Ectodermal cell (in vitro differentiated cells): ENCODE data around the gene PCED1A.

Experiments
- H3K27ac ChIP-seq: 2 replicates; pipeline ENCODE4 v1.7.0; 2013; ENCODE audit warnings: mild to moderate bottlenecking, low read depth, low read length; ENCODE audit not compliant: insufficient read depth, poor library complexity, severe bottlenecking
- H3K27me3 ChIP-seq: 2 replicates; pipeline ENCODE4 v1.7.0; 2013; ENCODE audit warnings: mild to moderate bottlenecking, low read length; ENCODE audit not compliant: insufficient read depth, control insufficient read depth, poor library complexity, severe bottlenecking
- H3K36me3 ChIP-seq: one replicate; pipeline ENCODE4 v1.7.0; 2013; ENCODE audit warnings: low read length; ENCODE audit not compliant: control insufficient read depth, insufficient read depth
- H3K4me1 ChIP-seq: one replicate; pipeline ENCODE4 v1.7.0; 2013; ENCODE audit warnings: low read length; ENCODE audit not compliant: control insufficient read depth, insufficient read depth
- H3K4me3 ChIP-seq: 2 replicates; pipeline ENCODE4 v1.7.0; 2013; ENCODE audit warnings: low read depth, low read length, control low read depth; ENCODE audit not compliant: insufficient read depth
- H3K9me3 ChIP-seq: 2 replicates; pipeline ENCODE4 v1.7.0; 2013; ENCODE audit warnings: mild to moderate bottlenecking, low read length, moderate library complexity; ENCODE audit not compliant: control insufficient read depth
- WGBS, 2 experiments: methylation state at CpG; one replicate each; pipeline ENCODE4 v1.1.7; 2013; ENCODE audit warnings: missing lambda C conversion rate in 2 of 2; 5-methylcytosine and 5-hydroxymethylcytosine counted together

The PCED1A gene

GRCh38 chr20:2875690-2876203 lies 35.3 kb upstream of the PCED1A start:
- H3K27ac ChIP-seq = no peak overlapping the region
- no peaks in the 10 kb centered on the region for H3K9me3 ChIP-seq
- peaks cover 22% of the 10 kb centered on the region for H3K27me3 ChIP-seq
- no peaks in the 10 kb centered on the region for H3K36me3 ChIP-seq
- peaks cover 9% of the 10 kb centered on the region for H3K4me1 ChIP-seq
- 91% methylated on average over 5 of the region's 5 CpGs for WGBS, 2 experiments
- H3K4me3 ChIP-seq = no peak overlapping the region

GRCh38 chr20:2874456-2874855 lies 34.0 kb upstream of the PCED1A start:
- H3K9me3 ChIP-seq = no peaks in the 10 kb centered on the region
- H3K36me3 ChIP-seq = no peaks in the 10 kb centered on the region
- 50 to 54% methylated on average over 7 of the region's 7 CpGs for WGBS, 2 experiments
- no peak overlapping the region for H3K27ac ChIP-seq
- peaks cover 15% of the 10 kb centered on the region for H3K4me1 ChIP-seq
- H3K27me3 ChIP-seq = peaks cover 26% of the 10 kb centered on the region
- H3K4me3 ChIP-seq = peak overlapping the region; percentile 85

GRCh38 chr20:2873747-2874041 lies 33.2 kb upstream of the PCED1A start:
- Histone ChIP-seq H3K27me3 (peaks cover 26% of the 10 kb centered on the region), H3K4me3 (peak overlapping the region; percentile 85), H3K36me3 (no peaks in the 10 kb centered on the region), H3K9me3 (no peaks in the 10 kb centered on the region), H3K4me1 (peaks cover 15% of the 10 kb centered on the region), H3K27ac (no peak overlapping the region)
- WGBS, 2 experiments = 0% methylated on average over 29 of the region's 29 CpGs

- Histone ChIP-seq H3K4me3 (peak within 1 kb of the TSS; percentile 85), H3K27me3 (peaks cover 26% of the 10 kb centered on the region), H3K27ac (no peak within 1 kb of the TSS), H3K36me3 (no peaks in the 10 kb centered on the region), H3K9me3 (no peaks in the 10 kb centered on the region), H3K4me1 (peaks cover 15% of the 10 kb centered on the region)
- WGBS, 2 experiments = 0% methylated on average over 83 of the region's 83 CpGs
Observed at GRCh38 chr20:2873010-2873746, 32.7 kb upstream of the PCED1A start, which contains the start of gene PTPRA. Gene PTPRA, plus strand, starts transcription at chr20:2873481. Its CDS starts 90,797 bp downstream, at chr20:2964278.

GRCh38 chr20:2872459-2873009 lies 32.1 kb upstream of the PCED1A start:
- no peak overlapping the region for H3K27ac ChIP-seq
- no peaks in the 10 kb centered on the region for H3K36me3 ChIP-seq
- peaks cover 15% of the 10 kb centered on the region for H3K4me1 ChIP-seq
- 1% methylated on average over 49 of the region's 49 CpGs for WGBS, 2 experiments
- H3K27me3 ChIP-seq = peaks cover 26% of the 10 kb centered on the region
- H3K9me3 ChIP-seq = no peaks in the 10 kb centered on the region
- H3K4me3 ChIP-seq = peak overlapping the region; percentile 85

GRCh38 chr20:2871661-2872458 lies 31.4 kb upstream of the PCED1A start:
- Histone ChIP-seq H3K9me3 (no peaks in the 10 kb centered on the region), H3K4me3 (peak overlapping the region; percentile 85), H3K36me3 (no peaks in the 10 kb centered on the region), H3K27me3 (peaks cover 26% of the 10 kb centered on the region), H3K27ac (no peak overlapping the region), H3K4me1 (peaks cover 15% of the 10 kb centered on the region)
- 54% methylated on average over 34 of the region's 34 CpGs for WGBS, 2 experiments

- Histone ChIP-seq H3K4me1 (peaks cover 15% of the 10 kb centered on the region), H3K4me3 (no peak overlapping the region), H3K27me3 (peaks cover 26% of the 10 kb centered on the region), H3K36me3 (peaks cover 4% of the 10 kb centered on the region), H3K27ac (no peak overlapping the region), H3K9me3 (no peaks in the 10 kb centered on the region)
- 90 to 97% methylated on average over 2 of the region's 2 CpGs for WGBS, 2 experiments
Observed at GRCh38 chr20:2871111-2871465, 30.6 kb upstream of the PCED1A start.

GRCh38 chr20:2869381-2869780 lies 28.9 kb upstream of the PCED1A start:
- Histone ChIP-seq H3K9me3 (no peaks in the 10 kb centered on the region), H3K27me3 (peaks cover 26% of the 10 kb centered on the region), H3K4me1 (peaks cover 8% of the 10 kb centered on the region), H3K4me3 (no peak overlapping the region), H3K27ac (no peak overlapping the region), H3K36me3 (peaks cover 4% of the 10 kb centered on the region)
- 93 to 96% methylated on average over 3 of the region's 3 CpGs for WGBS, 2 experiments

GRCh38 chr20:2867081-2867864 lies 26.8 kb upstream of the PCED1A start:
- Histone ChIP-seq H3K27ac (no peak overlapping the region), H3K4me3 (no peak overlapping the region), H3K9me3 (no peaks in the 10 kb centered on the region), H3K27me3 (peaks cover 18% of the 10 kb centered on the region), H3K36me3 (peaks cover 4% of the 10 kb centered on the region), H3K4me1 (peaks cover 8% of the 10 kb centered on the region)
- WGBS, 2 experiments = 91 to 92% methylated on average over 12 of the region's 12 CpGs
